ENCODE data around the gene BCAS3.

Gene BCAS3

GRCh38 chr17:61175298-61176142, 497.9 kb downstream of the BCAS3 start:
- DNase-seq = no peak

DNA sequence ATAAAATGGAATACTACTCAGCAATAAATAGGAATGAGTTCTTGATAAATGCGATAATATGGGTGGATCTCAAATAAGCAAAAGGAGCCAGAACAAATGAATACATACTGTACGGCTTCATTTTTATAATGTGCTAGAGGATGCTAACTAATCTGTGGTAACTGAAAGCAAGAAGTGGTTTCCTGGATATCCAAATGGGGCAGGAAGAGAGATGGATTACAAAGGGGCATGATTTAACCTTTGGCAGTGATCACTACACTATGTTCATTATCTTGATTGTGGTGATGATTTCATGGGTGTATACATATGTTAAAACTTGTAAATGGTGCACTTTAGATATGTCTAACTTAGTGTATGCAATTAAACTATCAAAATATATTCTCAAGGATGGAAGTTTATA, 499.7 kb downstream of the BCAS3 start:
- DNase-seq = no peak

DNA sequence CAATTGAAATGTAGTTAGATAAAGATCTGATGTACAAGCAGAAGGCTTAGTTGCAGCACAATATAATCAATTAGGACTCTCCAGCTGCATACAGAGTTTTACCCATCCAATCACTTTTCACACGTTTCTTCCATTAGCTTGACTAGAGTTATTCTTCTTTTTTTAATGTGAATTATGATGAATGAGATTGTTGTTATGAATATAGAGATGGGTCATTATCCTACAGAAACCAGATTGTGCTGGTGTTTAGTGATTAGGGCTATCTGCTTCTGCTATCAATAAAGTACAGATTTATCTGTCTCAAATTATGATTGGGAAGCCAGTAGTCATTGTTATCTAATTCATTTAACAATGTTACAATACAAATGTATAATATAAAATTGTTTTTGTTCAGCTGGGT, 500.6 kb downstream of the BCAS3 start:
- DNase-seq = no peak

DNA sequence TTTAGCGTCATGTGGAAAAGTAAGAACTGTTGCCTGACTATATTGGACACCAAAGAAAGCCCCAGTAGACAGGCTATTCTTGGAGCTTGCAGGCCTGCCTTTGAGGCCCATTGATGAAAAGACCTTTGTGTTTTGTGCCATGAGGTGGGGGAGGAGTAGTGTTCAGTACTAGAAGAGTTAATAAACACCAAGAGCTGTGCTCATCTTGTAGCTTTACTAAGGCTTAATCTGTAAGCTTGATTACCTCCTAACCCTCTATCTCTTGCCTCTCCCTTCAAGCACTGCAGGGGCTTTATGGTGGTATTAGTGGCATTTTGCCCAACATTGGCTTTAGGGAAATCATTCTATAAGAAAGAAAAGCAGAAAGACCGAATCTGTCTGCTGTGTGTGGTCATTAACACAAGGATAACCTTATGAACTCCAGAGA, 501.7 kb downstream of the BCAS3 start:
- DNase-seq = no peak

DNA sequence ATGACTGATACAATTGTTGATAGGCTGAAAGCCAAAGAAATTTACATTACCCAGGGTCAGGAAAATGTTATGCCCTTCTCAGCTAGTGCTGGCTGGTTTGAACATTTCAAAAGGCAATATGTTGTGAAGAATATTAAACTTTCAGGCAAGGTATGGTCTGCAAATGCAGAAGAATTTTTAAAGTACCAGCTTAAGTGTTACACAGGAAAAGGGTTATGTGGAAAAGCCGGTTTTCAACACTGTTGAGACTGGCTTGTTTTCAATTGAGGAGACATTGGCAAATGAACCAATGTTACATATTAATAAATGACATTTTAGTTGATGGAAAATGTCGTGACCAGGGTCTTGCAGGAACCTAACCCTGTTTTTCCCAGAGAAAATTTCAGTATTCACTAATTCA, 506.1 kb downstream of the BCAS3 start:
- no peak for DNase-seq

DNA sequence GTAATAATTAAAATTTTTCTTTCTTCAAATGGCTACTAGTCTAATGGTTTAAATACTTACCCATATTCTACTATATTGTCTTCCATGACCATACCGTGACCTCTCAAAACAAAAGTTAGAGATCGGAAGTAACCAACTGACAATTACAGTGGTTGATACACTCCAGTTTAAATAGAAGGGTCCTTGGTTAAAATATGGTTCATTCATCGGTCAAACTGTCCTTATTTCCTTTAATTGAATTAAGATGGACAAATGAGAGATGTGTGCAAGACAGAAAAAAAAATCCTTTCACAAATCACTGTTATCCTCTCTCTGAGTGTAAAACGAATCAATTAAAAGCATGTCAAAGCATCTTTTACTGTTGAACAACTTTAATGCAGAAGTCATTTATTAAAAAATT, 507.7 kb downstream of the BCAS3 start:
- DNase-seq = no peak

- DNase-seq = no peak
These were observed 509.4 kb downstream of the BCAS3 start for GRCh38 chr17:61187038-61187437.

DNA sequence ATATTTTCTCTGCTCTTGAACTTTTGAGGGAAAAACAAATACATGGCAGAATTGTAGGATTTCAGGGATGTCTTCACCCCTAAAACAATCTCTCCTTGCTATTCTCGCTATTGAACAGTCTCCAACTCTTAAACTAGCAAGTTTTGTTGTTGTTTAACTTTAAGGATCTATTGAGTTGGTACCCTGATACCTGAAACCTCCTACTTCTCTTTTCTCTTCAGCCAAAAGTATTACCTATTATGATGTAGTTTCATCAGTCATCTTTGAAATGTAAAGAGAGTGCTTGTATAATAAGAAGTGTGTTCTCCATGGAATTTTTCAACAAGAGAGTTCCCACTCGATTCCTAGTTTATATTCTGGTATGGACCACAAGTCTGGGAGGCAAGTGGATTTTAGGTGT, 510.4 kb downstream of the BCAS3 start:
- DNase-seq = no peak

GRCh38 chr17:61189968-61190367, 512.3 kb downstream of the BCAS3 start:
- no peak for DNase-seq

DNA sequence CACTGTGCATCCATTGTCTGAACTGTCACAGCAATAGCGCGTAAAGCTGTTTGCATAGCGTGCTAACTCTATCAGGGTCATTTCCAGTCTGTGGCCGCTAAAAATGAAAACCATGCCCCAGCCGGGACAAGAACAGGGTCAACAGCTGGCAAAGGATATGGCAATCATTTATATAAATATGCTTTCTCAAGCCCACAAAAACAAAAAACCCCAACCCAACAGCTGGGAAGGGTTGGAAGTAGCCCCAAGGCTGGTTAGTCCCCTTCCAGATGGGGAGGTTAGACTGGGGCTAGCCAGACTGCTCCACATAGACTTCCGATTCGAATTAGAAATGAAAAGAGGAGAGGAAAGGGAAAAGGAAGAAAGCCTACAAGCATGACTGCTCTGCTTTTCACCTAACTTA, 518.7 kb downstream of the BCAS3 start:
- no peak for DNase-seq

DNA sequence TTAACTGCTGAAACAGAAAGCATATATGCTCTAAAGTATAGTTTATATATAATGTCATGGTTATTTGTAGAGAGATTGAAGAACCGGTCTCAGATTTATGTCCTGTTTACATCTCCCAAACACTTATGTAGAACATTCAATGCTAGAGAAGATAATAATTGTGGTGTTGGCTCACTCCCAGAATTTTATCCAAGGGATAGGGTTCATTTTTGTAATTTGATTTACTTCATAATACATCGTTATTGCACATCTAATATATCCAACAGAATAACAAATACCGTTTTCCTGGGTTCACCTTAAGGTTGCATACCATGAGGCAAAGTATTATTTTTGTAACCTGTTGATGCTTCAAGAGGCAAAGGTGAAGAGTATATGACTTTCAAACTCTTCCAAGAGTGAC, 519.1 kb downstream of the BCAS3 start:
- no peak for DNase-seq

- DNase-seq = no peak
These were observed 522.0 kb downstream of the BCAS3 start for GRCh38 chr17:61199431-61200338.

DNA sequence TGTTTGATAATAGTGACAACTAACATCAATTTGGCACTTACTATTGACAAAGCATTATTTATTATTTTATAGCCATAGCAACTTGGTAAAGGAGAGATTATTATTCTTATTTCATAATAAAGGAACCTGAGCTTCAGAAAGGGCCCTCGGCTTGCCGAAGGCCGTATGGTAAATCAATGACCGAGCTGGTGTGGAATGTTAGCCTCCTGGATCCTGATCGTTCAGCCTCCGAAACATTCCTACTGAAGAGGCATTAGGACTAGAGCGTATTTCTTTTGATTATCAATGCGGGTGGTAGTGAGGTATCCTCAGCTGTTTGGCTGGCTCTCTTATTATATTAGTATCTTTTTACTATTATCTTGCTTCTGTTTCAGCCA, 522.7 kb downstream of the BCAS3 start:
- no peak for DNase-seq

DNA sequence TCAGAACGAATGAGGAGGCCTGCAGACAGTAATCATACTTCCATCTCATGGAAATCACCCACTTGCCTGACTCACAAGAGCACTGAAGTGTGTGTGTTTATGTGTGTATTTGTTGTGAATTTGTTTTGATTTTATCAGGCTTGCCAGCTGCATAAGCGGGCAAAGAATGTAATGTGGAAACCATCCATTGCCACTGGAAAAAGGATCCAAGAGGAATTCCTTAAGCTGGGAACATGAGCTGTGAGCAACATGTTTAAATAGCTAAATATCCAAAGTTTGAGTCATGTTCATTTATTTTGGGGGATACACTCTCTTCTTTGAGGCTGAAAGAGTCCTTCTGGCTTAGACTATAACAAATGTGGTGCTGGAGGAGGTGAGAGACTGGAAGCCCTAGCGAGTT, 523.6 kb downstream of the BCAS3 start:
- no peak for DNase-seq

GRCh38 chr17:61202564-61202963, 524.9 kb downstream of the BCAS3 start:
- no peak for DNase-seq

DNA sequence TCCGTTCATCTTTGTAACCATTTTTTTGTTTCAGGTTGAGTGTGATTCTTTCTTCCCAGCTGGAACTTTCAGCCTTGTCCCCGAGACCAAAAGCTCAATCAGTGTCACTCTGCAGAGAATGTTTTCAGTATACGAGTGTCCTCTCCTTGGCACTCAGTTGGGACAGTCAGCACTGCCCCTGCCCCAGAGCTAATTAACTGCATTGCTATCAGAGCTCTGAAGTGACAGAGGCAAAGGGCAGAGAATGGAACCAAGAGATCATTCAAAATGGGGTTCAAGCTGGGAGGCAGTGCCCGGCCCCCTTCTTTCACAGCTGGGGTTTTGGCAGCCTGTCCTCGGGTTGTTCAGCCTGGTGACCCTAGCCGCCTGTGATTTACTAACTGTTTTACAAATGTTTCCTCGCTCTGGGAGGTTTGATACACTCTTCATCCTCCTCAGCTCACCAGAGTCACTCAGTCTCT, 526.0 kb downstream of the BCAS3 start:
- DNase-seq = no peak

- DNase-seq = no peak
These were observed 526.8 kb downstream of the BCAS3 start for GRCh38 chr17:61204456-61204855.

GRCh38 chr17:61205401-61205800, 527.8 kb downstream of the BCAS3 start:
- no peak for DNase-seq

GRCh38 chr17:61205931-61206330, 528.3 kb downstream of the BCAS3 start:
- DNase-seq = no peak

GRCh38 chr17:61206922-61207321, 529.3 kb downstream of the BCAS3 start:
- no peak for DNase-seq

DNA sequence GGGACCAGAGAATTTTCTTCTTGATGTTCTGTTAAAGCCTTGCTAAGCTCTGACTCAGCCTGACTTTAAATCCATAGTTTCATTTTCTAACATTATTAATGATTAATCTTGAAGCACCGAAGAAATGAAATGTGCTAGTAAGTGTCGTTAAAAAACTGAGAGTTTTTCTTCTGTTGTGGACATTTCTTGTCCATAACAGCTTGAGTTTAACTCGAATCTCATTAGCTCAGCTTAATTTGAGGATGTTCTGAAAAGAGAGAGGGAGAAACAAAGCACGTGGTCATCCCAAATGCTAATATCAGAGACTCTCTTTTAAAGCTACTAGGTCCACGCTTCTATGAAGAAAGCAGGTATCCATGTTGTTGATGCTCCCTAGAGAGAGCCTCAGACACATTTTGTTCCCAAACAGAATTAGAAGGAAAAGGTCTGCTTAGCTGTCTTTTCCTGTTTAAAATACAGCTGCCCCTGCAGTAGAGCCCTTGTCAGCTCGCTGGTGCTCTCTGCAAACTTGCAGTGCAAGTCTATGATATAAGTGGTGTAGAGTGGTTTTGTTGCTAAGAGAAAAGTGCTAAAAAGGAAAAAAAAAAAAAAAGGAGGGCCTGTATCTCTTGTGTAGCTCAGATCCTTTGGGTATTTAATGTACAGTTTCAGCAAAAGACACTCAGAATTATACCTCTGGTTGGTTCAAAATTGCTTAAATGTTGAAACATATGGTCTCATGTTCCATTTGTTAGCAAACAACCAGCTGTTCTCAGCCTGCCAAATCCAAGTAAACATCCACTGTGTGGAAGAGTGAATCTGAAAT, 530.9 kb downstream of the BCAS3 start:
- no peak for DNase-seq

DNA sequence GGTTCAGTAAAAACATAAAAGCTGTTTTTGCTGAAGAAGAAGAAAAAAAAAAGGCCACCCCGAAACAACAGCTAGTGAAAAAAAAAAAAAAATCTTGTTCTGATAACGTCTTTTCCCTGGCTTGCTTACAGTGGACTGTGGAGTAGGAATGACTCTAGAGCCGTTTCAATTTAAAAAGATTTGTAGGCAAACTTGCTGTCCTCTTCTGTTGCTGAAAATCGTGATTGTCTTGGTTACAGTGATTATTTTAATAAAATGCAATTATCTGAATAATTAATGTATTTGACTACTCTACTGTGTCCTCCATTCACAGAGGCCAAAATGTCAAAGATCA, 531.4 kb downstream of the BCAS3 start:
- DNase-seq = no peak

GRCh38 chr17:61209525-61209924, 531.9 kb downstream of the BCAS3 start:
- DNase-seq = no peak

All from CD4-positive, alpha-beta T cell treated with Interleukin-4 for 4 hours (primary cell).